ENCODE data around the gene MELTF. TPM values are rescaled to one million over a fixed set of nuclear protein-coding genes. Genes with fewer than 3 reads are reported as not detected.

MELTF gene
- total RNA-seq, 1 donor from 2014 or later = 33.8 TPM

DNA sequence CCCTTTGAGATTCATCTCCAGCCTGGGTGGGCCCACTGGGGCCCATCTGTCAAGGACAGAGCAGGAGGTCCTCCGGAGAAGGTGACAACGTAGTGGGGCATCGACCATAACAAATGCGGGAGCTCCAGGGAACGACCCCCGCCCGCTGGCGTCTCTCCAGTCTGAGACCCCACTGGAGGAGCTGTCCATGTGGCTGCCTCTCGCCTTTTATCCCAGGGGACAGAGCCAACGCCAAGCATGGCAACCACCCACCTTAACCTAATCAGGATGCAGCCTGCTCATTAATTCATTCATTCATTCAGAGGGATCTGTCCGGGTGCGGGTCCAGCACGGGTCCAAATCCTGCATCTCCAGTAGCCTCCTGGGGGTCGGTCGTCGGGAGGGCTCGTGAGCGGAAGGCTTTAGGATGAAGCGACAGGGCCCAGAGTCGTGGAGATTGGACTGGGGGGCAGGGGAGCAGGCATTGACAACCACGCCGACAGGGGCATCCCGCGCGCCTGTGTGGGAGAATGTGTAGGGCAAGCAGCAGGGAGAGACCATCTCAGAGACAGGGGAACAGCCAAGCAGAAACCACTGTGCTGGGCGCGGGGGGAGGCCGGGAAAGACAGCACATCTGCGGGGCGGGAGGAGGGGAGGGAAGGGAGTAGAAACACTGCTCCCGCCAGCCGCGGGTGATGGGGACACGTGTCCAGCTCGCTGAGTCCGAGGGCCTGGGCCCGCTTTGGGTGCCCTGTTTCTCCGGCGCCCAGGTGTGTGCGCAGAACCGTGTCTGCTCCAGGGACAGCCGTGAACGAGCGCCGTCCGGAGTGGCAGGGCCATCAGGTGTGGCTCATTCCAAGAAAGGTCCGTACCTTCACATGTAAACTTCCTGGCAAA lies 62.9 kb downstream of the MELTF start:
- no peak for DNase-seq (ENCODE audit: low read depth)
- peaks cover 33% of the 10 kb centered on the region for H3K27me3 ChIP-seq (ENCODE audit: control insufficient read depth, insufficient read depth, low read length)
- no peaks in the 10 kb centered on the region for H3K36me3 ChIP-seq (ENCODE audit: control insufficient read depth, insufficient read depth, low read length)
- TF ChIP-seq, protein P1, sequence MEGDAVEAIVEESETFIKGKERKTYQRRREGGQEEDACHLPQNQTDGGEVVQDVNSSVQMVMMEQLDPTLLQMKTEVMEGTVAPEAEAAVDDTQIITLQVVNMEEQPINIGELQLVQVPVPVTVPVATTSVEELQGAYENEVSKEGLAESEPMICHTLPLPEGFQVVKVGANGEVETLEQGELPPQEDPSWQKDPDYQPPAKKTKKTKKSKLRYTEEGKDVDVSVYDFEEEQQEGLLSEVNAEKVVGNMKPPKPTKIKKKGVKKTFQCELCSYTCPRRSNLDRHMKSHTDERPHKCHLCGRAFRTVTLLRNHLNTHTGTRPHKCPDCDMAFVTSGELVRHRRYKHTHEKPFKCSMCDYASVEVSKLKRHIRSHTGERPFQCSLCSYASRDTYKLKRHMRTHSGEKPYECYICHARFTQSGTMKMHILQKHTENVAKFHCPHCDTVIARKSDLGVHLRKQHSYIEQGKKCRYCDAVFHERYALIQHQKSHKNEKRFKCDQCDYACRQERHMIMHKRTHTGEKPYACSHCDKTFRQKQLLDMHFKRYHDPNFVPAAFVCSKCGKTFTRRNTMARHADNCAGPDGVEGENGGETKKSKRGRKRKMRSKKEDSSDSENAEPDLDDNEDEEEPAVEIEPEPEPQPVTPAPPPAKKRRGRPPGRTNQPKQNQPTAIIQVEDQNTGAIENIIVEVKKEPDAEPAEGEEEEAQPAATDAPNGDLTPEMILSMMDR (IDR thresholded peaks at IDR 0.05; ENCODE audit: insufficient read depth, low read length, poor library complexity, severe bottlenecking) = no peak
- H3K4me3 ChIP-seq (ENCODE audit: low read depth, low read length) = no peak overlapping the region

DNA sequence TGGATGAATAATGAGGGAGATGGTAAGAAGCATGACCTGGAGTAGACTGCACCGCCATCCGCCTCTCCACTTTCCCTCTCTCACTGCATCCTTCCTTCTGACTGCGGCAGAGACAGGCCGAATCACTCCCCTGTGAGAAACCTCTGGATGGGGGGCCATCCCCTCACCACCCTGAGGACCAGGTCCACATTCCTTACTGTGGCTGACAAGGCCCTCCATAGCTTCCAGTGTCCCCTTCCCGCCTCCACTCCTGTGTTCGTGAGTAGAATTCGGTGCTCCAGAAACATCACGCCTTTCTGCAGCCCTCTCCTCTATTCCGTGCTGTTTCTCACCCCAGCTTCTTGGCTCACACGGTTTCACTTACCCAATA lies 63.8 kb downstream of the MELTF start:
- TF ChIP-seq, protein P1 (IDR thresholded peaks at IDR 0.05; ENCODE audit: insufficient read depth, low read length, poor library complexity, severe bottlenecking) = no peak
- peaks cover 29% of the 10 kb centered on the region for H3K27me3 ChIP-seq (ENCODE audit: control insufficient read depth, insufficient read depth, low read length)

DNA sequence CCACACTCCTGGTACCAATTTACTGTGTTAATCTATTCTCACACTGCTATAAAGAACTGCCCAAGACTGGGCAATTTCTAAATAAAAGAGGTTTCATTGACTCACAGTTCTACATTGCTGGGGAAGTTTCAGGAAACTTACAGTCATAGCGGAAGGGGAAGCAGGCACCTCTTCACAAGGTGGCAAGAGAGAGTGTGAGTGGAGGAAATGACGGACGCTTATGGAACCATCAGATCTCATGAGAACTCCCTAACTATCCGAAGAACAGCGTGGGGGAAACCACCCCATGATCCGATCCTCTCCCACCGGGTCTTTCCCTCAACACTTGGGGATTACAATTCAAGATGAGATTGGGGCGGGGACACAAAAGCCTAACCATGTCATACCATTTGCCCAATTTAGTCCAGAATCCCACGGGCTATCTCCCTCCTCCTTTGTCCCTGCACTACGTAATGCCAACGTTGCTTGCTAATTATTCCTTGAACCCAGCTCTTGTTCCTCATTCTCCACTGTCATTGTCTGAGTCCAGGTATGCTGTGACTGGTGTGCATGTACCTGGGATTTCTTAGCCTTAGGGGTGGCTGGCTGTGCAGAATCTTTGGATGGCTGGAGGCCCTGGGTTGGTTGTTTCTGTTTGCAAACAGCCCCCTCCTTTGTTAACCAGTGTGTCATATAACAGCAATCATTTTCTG lies 64.4 kb downstream of the MELTF start:
- no peak for DNase-seq (ENCODE audit: low read depth)
- no peak overlapping the region for H3K4me3 ChIP-seq (ENCODE audit: low read depth, low read length)
- no peaks in the 10 kb centered on the region for H3K36me3 ChIP-seq (ENCODE audit: control insufficient read depth, insufficient read depth, low read length)
- peaks cover 25% of the 10 kb centered on the region for H3K27me3 ChIP-seq (ENCODE audit: control insufficient read depth, insufficient read depth, low read length)
- TF ChIP-seq, protein P1 (IDR thresholded peaks at IDR 0.05; ENCODE audit: insufficient read depth, low read length, poor library complexity, severe bottlenecking) = no peak

More for the DNA sequence above, 63.8 kb downstream of the MELTF start:
- no peaks in the 10 kb centered on the region for H3K36me3 ChIP-seq (ENCODE audit: control insufficient read depth, insufficient read depth, low read length)
- no peak overlapping the region for H3K4me3 ChIP-seq (ENCODE audit: low read depth, low read length)
- no peak for DNase-seq (ENCODE audit: low read depth)

DNA sequence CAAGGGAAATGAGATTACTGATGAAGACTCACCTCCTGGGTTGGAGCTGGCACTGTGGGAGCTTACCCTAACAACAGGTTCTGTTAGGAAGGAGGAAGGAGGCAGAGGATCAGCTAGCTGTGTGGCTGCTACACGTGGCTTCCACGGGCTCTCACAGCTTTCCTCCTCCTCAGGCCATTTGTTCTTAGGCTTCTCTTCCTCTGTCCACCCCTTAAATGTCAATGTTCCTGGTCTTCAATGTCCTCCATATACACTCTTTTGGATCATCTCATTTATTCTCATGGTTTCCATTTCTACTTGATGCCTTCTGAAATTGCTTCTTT lies 66.0 kb downstream of the MELTF start:
- no peak for DNase-seq (ENCODE audit: low read depth)
- H3K4me3 ChIP-seq (ENCODE audit: low read depth, low read length) = no peak overlapping the region
- TF ChIP-seq, protein P1 (IDR thresholded peaks at IDR 0.05; ENCODE audit: insufficient read depth, low read length, poor library complexity, severe bottlenecking) = no peak
- H3K36me3 ChIP-seq (ENCODE audit: control insufficient read depth, insufficient read depth, low read length) = no peaks in the 10 kb centered on the region
- H3K27me3 ChIP-seq (ENCODE audit: control insufficient read depth, insufficient read depth, low read length) = peaks cover 23% of the 10 kb centered on the region

DNA sequence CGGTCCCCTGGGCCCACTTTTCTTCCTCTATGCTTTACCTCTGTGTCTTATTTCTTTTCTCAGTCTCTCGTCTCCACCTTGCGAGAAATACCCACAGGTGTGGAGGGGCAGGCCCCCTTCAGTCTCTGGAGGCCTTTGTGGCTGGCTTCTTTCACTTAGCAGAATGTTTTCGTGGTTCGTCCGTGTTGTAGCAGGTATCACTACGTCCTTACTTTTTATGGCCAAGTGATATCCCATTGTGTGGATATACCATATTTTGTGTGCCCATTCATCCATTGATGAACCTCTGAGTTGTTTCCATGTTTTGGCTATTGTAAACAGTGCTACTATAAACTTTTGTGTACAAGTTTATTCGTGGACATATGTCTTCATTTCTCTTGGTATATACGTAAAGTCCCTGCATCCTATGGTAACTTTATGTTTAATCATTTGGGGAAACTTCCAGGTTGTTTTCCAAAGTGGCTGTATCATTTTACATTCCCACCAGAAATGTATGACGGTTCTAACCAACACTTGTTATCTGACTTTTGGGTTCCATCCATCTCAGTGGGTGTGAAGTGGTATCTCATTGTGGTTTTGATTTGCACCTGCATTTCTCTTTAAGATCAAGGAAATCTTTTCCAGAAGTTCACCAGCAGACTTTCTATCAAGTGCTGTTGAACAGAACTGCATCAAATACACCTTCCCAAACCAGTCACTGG lies 66.5 kb downstream of the MELTF start:
- TF ChIP-seq, protein P1 (IDR thresholded peaks at IDR 0.05; ENCODE audit: insufficient read depth, low read length, poor library complexity, severe bottlenecking) = no peak
- peaks cover 20% of the 10 kb centered on the region for H3K27me3 ChIP-seq (ENCODE audit: control insufficient read depth, insufficient read depth, low read length)
- H3K36me3 ChIP-seq (ENCODE audit: control insufficient read depth, insufficient read depth, low read length) = no peaks in the 10 kb centered on the region
- no peak overlapping the region for H3K4me3 ChIP-seq (ENCODE audit: low read depth, low read length)
- DNase-seq (ENCODE audit: low read depth) = no peak
